B cell (primary cell): ENCODE measurements around the gene TBL1XR1.

Source experiments
- CTCF ChIP-seq: fragments of 200-600 bp; IDR thresholded peaks from one replicate; pipeline ENCODE4 v1.8.0; 2022; ENCODE audit warnings: antibody characterized with exemption, mild to moderate bottlenecking
- EZH2 ChIP-seq: IDR thresholded peaks from 2 replicates; pipeline ENCODE4 v1.6.1; 2012; ENCODE audit warnings: borderline replicate concordance, low read depth, mild to moderate bottlenecking, moderate library complexity, low read length; ENCODE audit not compliant: insufficient read depth, poor library complexity, severe bottlenecking

- TF ChIP-seq CTCF (no peak), EZH2 (no peak)
Measured at GRCh38 chr3:177158461-177158860, 38.8 kb downstream of the TBL1XR1 start.
